Measurements from ENCODE around the gene NEDD4L. TPM values are rescaled to one million over a fixed set of nuclear protein-coding genes. Genes with fewer than 3 reads are reported as not detected.

Gene NEDD4L
- total RNA-seq, 1 donor from 2014 or later = 162 TPM

- H3K27me3 Mint-ChIP-seq = no peaks in the 10 kb centered on the region
- no peak overlapping the region for H3K27ac Mint-ChIP-seq
- peaks cover 40% of the 10 kb centered on the region for H3K4me1 Mint-ChIP-seq (ENCODE audit: low read depth)
- no peak overlapping the region for H3K4me3 Mint-ChIP-seq (ENCODE audit: low read depth)
- TF ChIP-seq, protein P1, sequence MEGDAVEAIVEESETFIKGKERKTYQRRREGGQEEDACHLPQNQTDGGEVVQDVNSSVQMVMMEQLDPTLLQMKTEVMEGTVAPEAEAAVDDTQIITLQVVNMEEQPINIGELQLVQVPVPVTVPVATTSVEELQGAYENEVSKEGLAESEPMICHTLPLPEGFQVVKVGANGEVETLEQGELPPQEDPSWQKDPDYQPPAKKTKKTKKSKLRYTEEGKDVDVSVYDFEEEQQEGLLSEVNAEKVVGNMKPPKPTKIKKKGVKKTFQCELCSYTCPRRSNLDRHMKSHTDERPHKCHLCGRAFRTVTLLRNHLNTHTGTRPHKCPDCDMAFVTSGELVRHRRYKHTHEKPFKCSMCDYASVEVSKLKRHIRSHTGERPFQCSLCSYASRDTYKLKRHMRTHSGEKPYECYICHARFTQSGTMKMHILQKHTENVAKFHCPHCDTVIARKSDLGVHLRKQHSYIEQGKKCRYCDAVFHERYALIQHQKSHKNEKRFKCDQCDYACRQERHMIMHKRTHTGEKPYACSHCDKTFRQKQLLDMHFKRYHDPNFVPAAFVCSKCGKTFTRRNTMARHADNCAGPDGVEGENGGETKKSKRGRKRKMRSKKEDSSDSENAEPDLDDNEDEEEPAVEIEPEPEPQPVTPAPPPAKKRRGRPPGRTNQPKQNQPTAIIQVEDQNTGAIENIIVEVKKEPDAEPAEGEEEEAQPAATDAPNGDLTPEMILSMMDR (IDR thresholded peaks at IDR 0.05; ENCODE audit: unreplicated experiment) = no peak
- DNase-seq (ENCODE audit: low spot score, unreplicated experiment) = no peak
- H3K36me3 Mint-ChIP-seq (ENCODE audit: insufficient read depth) = no peaks in the 10 kb centered on the region
- H3K9me3 Mint-ChIP-seq (ENCODE audit: low read depth) = no peaks in the 10 kb centered on the region
Observed at GRCh38 chr18:58217052-58217451, 173.0 kb downstream of the NEDD4L start.

DNA sequence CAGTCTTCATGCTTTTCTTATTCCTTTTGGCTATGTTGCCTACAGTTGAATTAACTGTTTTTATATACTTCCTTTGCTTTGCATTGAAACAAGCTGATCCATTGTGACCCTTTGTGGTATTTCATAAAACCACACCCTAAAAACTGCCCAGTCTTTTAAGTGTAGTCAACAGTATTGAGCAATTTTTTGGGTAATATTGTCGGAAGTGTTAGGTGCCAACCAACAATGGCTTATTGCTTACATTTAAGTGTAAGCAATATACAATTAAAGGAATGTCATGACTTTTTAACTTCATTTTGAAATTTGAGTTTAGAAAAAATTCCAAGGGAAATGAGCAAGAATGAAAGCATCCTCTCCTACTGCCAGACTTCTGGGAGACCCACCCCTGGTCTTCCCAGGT is 174.1 kb downstream of the NEDD4L start:
- TF ChIP-seq, protein P1 (IDR thresholded peaks at IDR 0.05; ENCODE audit: unreplicated experiment) = no peak
- Mint-ChIP-seq H3K9me3 (ENCODE audit: low read depth) (no peaks in the 10 kb centered on the region), H3K4me1 (ENCODE audit: low read depth) (peaks cover 48% of the 10 kb centered on the region), H3K27me3 (no peaks in the 10 kb centered on the region), H3K27ac (no peak overlapping the region), H3K36me3 (ENCODE audit: insufficient read depth) (no peaks in the 10 kb centered on the region), H3K4me3 (ENCODE audit: low read depth) (no peak overlapping the region)
- no peak for DNase-seq (ENCODE audit: low spot score, unreplicated experiment)

DNA sequence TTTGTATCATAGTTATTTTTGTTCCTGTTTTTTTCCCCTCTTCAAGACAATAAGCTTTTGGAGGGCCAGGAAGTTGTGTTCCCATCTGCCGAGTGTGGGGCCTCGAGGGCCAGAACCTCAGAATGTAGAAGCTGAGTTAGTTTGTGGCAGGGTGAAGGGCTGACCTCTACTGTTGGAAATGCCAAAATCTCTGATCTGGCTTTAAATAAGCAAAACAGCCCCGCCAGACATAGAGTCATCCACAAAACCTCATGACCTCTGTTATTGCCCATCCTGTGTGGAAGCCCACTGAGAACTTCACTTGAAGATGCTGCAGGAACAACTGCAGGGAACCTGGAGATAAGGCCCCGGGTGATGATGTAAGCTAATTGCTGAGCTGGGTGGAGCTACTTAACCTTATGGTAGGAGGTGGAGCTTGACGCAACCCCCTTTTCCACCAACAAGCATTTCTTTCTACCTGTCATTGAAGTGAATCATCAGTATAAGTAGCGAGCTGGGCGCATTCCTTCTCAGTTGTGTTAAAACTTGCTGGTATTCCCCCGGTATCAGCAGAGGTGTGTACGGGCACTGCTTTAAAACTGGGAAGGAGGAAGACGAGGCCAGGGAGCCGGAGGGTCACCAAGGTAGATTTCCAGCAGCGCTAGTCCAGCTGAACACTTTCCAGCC is 177.2 kb downstream of the NEDD4L start:
- Mint-ChIP-seq H3K4me1 (ENCODE audit: low read depth) (peaks cover 58% of the 10 kb centered on the region), H3K36me3 (ENCODE audit: insufficient read depth) (no peaks in the 10 kb centered on the region), H3K4me3 (ENCODE audit: low read depth) (peak overlapping the region; percentile 32), H3K27me3 (no peaks in the 10 kb centered on the region), H3K27ac (peak overlapping the region; percentile 55), H3K9me3 (ENCODE audit: low read depth) (no peaks in the 10 kb centered on the region)
- no peak for DNase-seq (ENCODE audit: low spot score, unreplicated experiment)
- TF ChIP-seq, protein P1 (IDR thresholded peaks at IDR 0.05; ENCODE audit: unreplicated experiment) = no peak

GRCh38 chr18:58222432-58223125 is 178.6 kb downstream of the NEDD4L start:
- no peak for DNase-seq (ENCODE audit: low spot score, unreplicated experiment)
- Mint-ChIP-seq H3K27ac (peak overlapping the region; percentile 80), H3K27me3 (no peaks in the 10 kb centered on the region), H3K9me3 (ENCODE audit: low read depth) (no peaks in the 10 kb centered on the region), H3K4me1 (ENCODE audit: low read depth) (peaks cover 65% of the 10 kb centered on the region), H3K36me3 (ENCODE audit: insufficient read depth) (no peaks in the 10 kb centered on the region), H3K4me3 (ENCODE audit: low read depth) (no peak overlapping the region)
- TF ChIP-seq, protein P1 (IDR thresholded peaks at IDR 0.05; ENCODE audit: unreplicated experiment) = no peak

DNA sequence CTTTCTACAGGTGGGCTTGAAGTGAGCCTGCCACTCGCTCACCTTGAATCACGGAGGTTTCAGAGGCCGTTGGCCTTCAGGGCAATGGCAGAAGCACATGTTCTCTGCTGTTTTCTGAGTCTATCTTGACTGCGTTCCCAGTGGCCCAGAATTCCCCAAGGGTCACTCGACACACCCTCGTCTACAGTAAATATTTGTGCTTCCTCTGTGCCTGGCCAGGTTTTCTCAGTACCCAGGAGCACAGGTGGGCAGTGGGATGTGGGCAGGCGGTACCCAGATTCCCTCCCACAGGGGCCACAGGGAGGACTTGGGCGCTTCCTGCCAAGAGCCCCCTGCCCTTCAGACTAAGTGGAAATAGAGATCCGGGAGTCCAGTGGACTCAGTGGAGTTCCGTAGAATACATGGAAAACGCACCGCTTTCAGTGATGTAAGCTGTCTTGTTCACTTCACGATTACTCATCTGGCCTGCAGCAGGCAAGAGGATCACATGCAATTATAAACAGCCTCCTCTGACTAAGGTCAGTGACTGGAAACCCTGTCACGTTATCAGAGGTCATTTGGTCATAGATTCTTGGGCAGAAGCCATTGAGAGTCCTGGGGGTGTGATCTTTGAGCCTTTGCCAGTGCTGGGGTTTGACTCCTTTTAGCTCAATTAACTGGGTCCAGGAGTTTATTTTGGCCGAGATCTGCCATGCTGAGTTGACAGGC is 179.8 kb downstream of the NEDD4L start:
- no peak for DNase-seq (ENCODE audit: low spot score, unreplicated experiment)
- Mint-ChIP-seq H3K4me1 (ENCODE audit: low read depth) (peaks cover 72% of the 10 kb centered on the region), H3K9me3 (ENCODE audit: low read depth) (no peaks in the 10 kb centered on the region), H3K27ac (peak overlapping the region; percentile 86), H3K27me3 (no peaks in the 10 kb centered on the region), H3K36me3 (ENCODE audit: insufficient read depth) (no peaks in the 10 kb centered on the region), H3K4me3 (ENCODE audit: low read depth) (no peak overlapping the region)
- TF ChIP-seq, protein P1 (IDR thresholded peaks at IDR 0.05; ENCODE audit: unreplicated experiment) = no peak
